Tibial nerve (tissue), 4 donors: ENCODE measurements around the gene SLC25A21. TPM values are rescaled to one million over a fixed set of nuclear protein-coding genes. Genes with fewer than 3 reads are reported as not detected.

Experiments
- DNase-seq, 2 donors: peaks; one replicate each; pipeline ENCODE4 v3.0.0-alpha.2; 2019; ENCODE audit warnings: low spot score in 2 of 2
- H3K27ac ChIP-seq, 4 donors: fragments of 200-600 bp; sonication (generic) in 3 of 4; one replicate each; pipeline ENCODE4 v1.5.1; 2017 to 2019; ENCODE audit warnings: mild to moderate bottlenecking in 1 of 4
- H3K27me3 ChIP-seq, 2 donors: fragments of 200-600 bp; sonication (generic) in 1 of 2; one replicate each; pipeline versions ENCODE4 v1.5.1 to v1.6.0; 2017 to 2019
- H3K36me3 ChIP-seq, 3 donors: fragments of 200-600 bp; sonication (generic); one replicate each; pipeline ENCODE4 v1.5.1; 2018 to 2019
- H3K4me1 ChIP-seq, 4 donors: fragments of 200-600 bp; sonication (generic) in 3 of 4; one replicate each; pipeline ENCODE4 v1.5.1; 2017 to 2019
- H3K4me3 ChIP-seq, 4 donors: fragments of 200-600 bp; sonication (generic) in 3 of 4; one replicate each; pipeline ENCODE4 v1.5.1; 2017 to 2019; ENCODE audit warnings: mild to moderate bottlenecking in 1 of 4, moderate library complexity in 1 of 4
- H3K9me3 ChIP-seq, 4 donors: fragments of 200-600 bp; sonication (generic) in 3 of 4; one replicate each; pipeline ENCODE4 v1.5.1; 2017 to 2019
- EP300 ChIP-seq, 2 donors: sonication (generic); formaldehyde crosslinking; IDR thresholded peaks; one replicate each; pipeline ENCODE4 v1.6.1; 2017; ENCODE audit warnings: antibody characterized with exemption in 2 of 2, mild to moderate bottlenecking in 1 of 2
- POLR2A ChIP-seq, 2 donors: fragments of 450-650 bp; IDR thresholded peaks; one replicate each; pipeline ENCODE4 v1.6.1; 2017; ENCODE audit warnings: antibody characterized with exemption in 2 of 2, mild to moderate bottlenecking in 2 of 2, moderate library complexity in 2 of 2
- WGBS, 2 donors: methylation state at CpG; one replicate each; pipeline ENCODE4 v1.1.5; 2018; 5-methylcytosine and 5-hydroxymethylcytosine counted together
- total RNA-seq, 4 donors: library from RNA; depleted of rRNA; stranded (reverse); fragments of >200 nt; gene quantifications; one replicate each; pipeline ENCODE4 v1.1.0, GENCODE V29; 2016
- TF ChIP-seq, protein P1 (sequence below), 5 experiments: fragments of 200-600 bp in 3 of 5; fragments of 450-650 bp in 2 of 5; sonication (generic) in 3 of 5; IDR thresholded peaks; one replicate each; pipeline ENCODE4 v1.5.1; 2016 to 2019; ENCODE audit warnings: antibody characterized with exemption in 5 of 5, mild to moderate bottlenecking in 3 of 5, moderate library complexity in 2 of 5

The SLC25A21 gene
- total RNA-seq, 4 donors from 2014 or later, result 0.30 to 0.98 (median 0.42) TPM; not detected in 1

DNA sequence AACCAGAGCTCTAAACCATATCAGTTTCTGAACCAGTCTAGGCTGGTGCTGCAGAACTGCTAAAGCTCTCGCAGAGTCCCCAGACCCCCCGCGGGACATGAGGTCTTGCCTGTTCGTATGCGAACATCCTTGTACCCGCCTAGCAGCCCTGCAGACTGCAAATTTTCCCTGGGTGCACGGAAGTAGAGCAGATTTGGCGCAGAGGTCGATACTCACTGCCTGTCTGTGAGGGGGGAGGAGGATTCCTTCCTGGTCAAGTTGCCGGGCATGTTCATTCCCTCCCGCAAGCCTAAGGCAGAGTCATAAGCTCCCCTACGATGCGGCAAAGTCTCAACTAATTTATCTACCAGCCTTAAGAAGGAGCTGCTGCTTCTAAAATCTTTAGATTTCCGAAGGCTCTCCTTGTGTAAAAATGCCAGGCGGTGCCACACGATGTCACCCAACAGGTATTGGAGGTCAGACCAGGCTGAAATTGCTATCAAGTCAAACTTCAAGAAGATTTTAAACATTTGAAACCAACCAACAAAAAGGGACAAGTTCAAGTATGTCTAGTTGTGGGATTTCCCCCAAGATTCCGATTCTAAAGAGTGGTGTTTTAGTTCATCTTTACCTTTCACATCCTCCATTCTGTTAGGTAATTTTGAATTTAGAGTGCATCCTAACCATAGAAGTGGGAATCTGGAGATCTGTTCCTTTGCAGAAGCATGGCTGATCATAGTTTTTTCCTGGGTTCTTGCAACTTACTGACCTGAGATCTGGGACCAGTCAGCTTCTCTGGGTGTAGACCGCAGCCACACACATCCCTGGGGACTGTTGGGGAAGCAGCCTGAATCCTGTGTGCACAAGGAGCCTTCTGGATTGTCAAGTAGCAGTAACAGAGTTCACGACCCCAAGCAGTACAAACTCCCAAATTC lies 512.3 kb downstream of the SLC25A21 start:
- H3K27ac ChIP-seq, result no peak overlapping the region
- no peak overlapping the region for H3K4me3 ChIP-seq
- no peak for DNase-seq
- peaks cover 4 to 97% of the 10 kb centered on the region in 2 donors for H3K27me3 ChIP-seq
- TF ChIP-seq, protein P1, sequence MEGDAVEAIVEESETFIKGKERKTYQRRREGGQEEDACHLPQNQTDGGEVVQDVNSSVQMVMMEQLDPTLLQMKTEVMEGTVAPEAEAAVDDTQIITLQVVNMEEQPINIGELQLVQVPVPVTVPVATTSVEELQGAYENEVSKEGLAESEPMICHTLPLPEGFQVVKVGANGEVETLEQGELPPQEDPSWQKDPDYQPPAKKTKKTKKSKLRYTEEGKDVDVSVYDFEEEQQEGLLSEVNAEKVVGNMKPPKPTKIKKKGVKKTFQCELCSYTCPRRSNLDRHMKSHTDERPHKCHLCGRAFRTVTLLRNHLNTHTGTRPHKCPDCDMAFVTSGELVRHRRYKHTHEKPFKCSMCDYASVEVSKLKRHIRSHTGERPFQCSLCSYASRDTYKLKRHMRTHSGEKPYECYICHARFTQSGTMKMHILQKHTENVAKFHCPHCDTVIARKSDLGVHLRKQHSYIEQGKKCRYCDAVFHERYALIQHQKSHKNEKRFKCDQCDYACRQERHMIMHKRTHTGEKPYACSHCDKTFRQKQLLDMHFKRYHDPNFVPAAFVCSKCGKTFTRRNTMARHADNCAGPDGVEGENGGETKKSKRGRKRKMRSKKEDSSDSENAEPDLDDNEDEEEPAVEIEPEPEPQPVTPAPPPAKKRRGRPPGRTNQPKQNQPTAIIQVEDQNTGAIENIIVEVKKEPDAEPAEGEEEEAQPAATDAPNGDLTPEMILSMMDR (IDR thresholded peaks at IDR 0.05), result no peak
- TF ChIP-seq EP300 (IDR thresholded peaks at IDR 0.05) (no peak), POLR2A (IDR thresholded peaks at IDR 0.05) (no peak)
- no peaks in the 10 kb centered on the region for H3K36me3 ChIP-seq
- no peaks in the 10 kb centered on the region for H3K9me3 ChIP-seq
- H3K4me1 ChIP-seq, result peaks cover 0 to 79% (median 35%) of the 10 kb centered on the region in 4 donors
- WGBS, 2 donors, result 24 to 38% methylated on average over 17 to 19 of the region's 19 CpGs

DNA sequence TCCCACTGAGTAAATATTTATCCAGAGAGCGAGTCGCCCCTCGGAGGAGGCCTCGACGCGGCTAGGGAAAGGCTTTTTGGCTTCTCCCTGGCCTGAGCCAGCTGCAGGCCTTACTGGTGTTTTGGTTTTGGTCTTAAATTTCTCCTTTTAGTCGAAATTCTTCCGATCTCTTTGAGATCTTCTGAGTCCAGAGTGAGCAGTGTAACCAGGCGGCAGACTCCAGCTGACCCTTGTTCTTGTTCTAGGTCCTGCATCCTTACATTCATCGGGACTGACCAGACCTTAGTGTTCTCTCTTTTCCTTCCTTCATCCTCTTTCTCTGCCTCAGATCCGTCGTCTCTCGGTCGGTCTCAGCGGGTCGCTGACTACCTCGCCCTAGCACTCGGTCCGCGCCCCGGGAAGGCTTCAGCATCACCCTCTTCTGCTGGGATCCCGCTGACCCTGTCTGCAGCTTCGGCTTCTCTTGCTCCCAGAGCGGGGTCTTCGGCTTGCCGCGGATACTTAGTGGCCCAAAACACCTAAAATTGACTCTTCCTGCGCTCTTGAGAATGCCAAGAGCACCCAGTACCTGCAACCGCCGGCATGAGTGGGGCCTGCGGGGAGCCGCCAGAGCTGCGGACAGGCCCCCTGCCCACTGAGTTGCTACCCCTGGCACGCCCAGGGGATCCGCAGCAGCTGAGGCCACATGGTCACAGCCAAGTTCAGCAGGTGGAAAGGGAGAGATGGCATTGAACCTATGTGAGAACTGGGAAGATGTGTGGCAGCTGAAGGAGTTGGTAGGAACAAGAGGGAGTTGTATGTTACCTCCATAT lies 513.2 kb downstream of the SLC25A21 start:
- peaks cover 0 to 87% (median 37%) of the 10 kb centered on the region in 4 donors for H3K4me1 ChIP-seq
- H3K36me3 ChIP-seq, result no peaks in the 10 kb centered on the region
- no peaks in the 10 kb centered on the region for H3K9me3 ChIP-seq
- H3K27me3 ChIP-seq, result peaks cover 6 to 97% of the 10 kb centered on the region in 2 donors
- H3K4me3 ChIP-seq, result no peak overlapping the region
- WGBS, 2 donors, result 24 to 25% methylated on average over 33 to 35 of the region's 35 CpGs
- no peak for DNase-seq
- H3K27ac ChIP-seq, result no peak overlapping the region
- TF ChIP-seq EP300 (IDR thresholded peaks at IDR 0.05), result no peak
- no peak for TF ChIP-seq POLR2A (IDR thresholded peaks at IDR 0.05)
- TF ChIP-seq, protein P1 (IDR thresholded peaks at IDR 0.05), result no peak

DNA sequence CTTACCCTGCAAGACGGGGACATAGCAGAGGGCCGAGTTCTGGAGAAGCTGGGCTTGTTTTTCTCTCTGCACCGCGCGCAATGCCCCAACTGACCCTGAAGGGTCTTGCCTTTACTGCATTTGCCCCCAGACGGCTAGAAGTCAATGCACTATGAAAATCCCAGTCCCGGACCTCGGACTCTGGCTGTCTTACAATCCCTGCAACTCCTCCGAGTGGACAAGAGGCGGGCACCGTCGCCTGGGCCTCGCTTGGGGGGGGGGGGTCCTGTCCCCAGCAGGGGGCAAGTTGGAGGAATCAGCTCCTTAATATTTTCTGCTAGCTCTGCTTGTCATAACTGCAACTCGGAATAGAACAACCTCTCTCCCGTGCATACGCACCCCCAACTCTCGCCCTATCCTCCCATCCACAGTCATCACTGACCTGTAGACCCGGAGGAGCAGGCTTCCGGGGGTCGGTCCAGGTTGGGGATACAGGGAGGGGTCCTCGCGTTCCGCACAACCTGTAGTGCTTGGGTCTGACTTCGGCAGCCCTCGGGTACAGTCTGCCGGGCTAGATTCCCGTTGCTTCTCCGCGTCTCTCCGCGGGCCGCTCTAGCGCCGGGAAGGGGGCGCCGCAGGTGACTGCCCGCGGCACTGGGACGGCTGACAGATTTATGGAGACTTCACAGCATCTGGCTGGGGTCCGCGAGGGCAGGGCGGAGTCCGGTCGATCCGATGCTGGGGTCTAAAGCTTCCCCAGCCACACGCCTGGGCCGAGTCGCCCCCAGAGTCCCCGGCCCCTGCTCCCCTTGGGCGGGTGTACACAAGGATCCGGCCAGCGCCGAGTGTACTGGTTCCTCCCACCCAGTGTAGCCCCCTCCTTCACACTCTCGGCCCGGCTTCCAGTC lies 514.0 kb downstream of the SLC25A21 start:
- 15 to 24% methylated on average over 21 to 47 of the region's 55 CpGs for WGBS, 2 donors
- Histone ChIP-seq H3K4me1 (peaks cover 0 to 80% (median 31%) of the 10 kb centered on the region in 4 donors), H3K9me3 (no peaks in the 10 kb centered on the region), H3K27ac (no peak overlapping the region), H3K36me3 (no peaks in the 10 kb centered on the region), H3K27me3 (peaks cover 7 to 98% of the 10 kb centered on the region in 2 donors), H3K4me3 (peak overlapping the region in 2 of 4 donors; percentile 25 to 34)
- DNase-seq, result no peak
- TF ChIP-seq, protein P1 (IDR thresholded peaks at IDR 0.05), result no peak
- TF ChIP-seq EP300 (IDR thresholded peaks at IDR 0.05) (no peak), POLR2A (IDR thresholded peaks at IDR 0.05) (no peak)

DNA sequence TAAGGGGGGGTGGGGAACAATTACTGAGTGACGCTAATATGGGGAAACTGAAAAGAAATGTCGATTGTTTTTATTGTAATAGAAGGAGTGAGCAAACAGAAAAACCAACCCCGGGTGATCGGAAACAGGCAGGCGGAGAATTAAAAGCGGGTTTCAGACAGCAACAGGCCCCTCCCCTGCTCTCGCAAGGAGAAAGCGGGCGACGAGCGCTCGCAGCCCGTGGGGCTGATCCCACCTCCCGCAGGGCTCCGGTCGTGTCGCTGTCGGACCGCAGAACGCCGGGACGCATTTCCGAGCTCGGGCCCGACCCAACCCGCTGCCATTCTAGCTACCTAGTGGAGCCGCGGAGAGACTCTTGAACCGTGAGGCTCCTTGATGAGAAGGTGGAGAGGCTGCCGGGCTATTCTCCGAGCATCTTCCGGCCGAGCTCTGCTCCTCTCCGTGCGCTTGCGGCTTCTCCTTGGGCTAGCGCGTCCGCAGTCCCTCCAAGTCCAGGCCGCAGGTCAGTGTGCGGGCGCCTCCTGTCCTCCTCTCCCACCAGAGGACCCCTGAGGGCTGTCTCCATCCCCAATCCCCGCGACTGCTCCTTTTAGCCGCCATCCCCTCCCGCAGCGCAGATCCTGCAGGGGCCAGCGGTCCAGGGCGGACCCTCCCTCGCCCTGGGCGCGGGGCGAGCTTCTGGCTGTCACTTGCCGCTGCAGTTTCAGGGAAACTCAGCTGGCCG lies 514.8 kb downstream of the SLC25A21 start:
- H3K9me3 ChIP-seq, result no peaks in the 10 kb centered on the region
- no peaks in the 10 kb centered on the region for H3K36me3 ChIP-seq
- peaks cover 0 to 72% (median 23%) of the 10 kb centered on the region in 4 donors for H3K4me1 ChIP-seq
- peaks cover 7 to 98% of the 10 kb centered on the region in 2 donors for H3K27me3 ChIP-seq
- TF ChIP-seq, protein P1 (IDR thresholded peaks at IDR 0.05), result no peak
- TF ChIP-seq POLR2A (IDR thresholded peaks at IDR 0.05), result no peak
- no peak for TF ChIP-seq EP300 (IDR thresholded peaks at IDR 0.05)
- WGBS, 2 donors, result 10 to 11% methylated on average over 46 to 49 of the region's 55 CpGs
- peak overlapping the region; percentile 6 to 34 (median 22) for H3K4me3 ChIP-seq
- DNase-seq, result no peak
- H3K27ac ChIP-seq, result no peak overlapping the region
